Pancreas (tissue), 10 donors: ENCODE measurements around the gene SYF2. TPM values are rescaled to one million over a fixed set of nuclear protein-coding genes. Genes with fewer than 3 reads are reported as not detected.

ENCODE experiments used
- ATAC-seq, 4 donors: fragments of 200-7000 bp; cut with Tn5 transposase; one replicate each; pipeline versions ENCODE4 v1.8.0 to v1.9.1; 2020; ENCODE audit warnings: mild to moderate bottlenecking in 4 of 4, moderate library complexity in 4 of 4
- DNase-seq, 6 donors: peaks; one replicate each; pipeline ENCODE4 v3.0.0-alpha.2; 2020
- FAIRE-seq: peaks from 2 replicates; lab custom pipeline; 2012; peaks lifted over from hg19 to GRCh38; lab: Jason Lieb, UNC
- H3K27ac ChIP-seq, 4 donors: fragments of 200-600 bp; sonication (generic); 1 replicate in 3 of 4; 2 replicates in 1 of 4; pipeline versions ENCODE4 v1.5.0 to v1.8.0; 2020
- H3K27me3 ChIP-seq, 4 donors: fragments of 200-600 bp; one replicate each; pipeline ENCODE4 v1.8.0; 2021
- H3K36me3 ChIP-seq, 3 donors: fragments of 200-600 bp; sonication (generic) in 1 of 3; one replicate each; pipeline versions ENCODE4 v1.5.0 to v1.8.0; 2020 to 2021
- H3K4me1 ChIP-seq, 3 donors: fragments of 200-600 bp; one replicate each; pipeline ENCODE4 v1.8.0; 2021
- H3K4me3 ChIP-seq, 4 donors: fragments of 200-600 bp; sonication (generic) in 2 of 4; one replicate each; pipeline versions ENCODE4 v1.5.0 to v1.8.0; 2020 to 2021
- H3K9me3 ChIP-seq, 4 donors: fragments of 200-600 bp; one replicate each; pipeline ENCODE4 v1.8.0; 2021
- CTCF ChIP-seq, 4 donors: fragments of 200-600 bp; sonication (generic) in 3 of 4; IDR thresholded peaks; one replicate each; pipeline versions ENCODE4 v1.5.0 to v1.8.0; 2021; ENCODE audit warnings: antibody characterized with exemption in 4 of 4
- WGBS, 2 donors: extraction: QIAGEN DNeasy Blood & Tissue Kit; methylation state at CpG; one replicate each; pipeline ENCODE4 v1.1.7; 2013; 5-methylcytosine and 5-hydroxymethylcytosine counted together
- intact Hi-C, 3 donors: fragments of 100-400 bp; cut with DNase I; formaldehyde crosslinking; loops; one replicate each; pipeline versions ENCODE4 v1.11.1 to v1.14.2; 2022
- polyA plus RNA-seq, 2 donors: library from polyadenylated mRNA; stranded (reverse); fragments of 200-250 nt; gene quantifications; one replicate each; pipeline ENCODE4 v1.2.3, GENCODE V29; 2013
- total RNA-seq, 6 donors: library from RNA; stranded (reverse); fragmentation: NEBNext Ultra II Directional in 4 of 6; extraction: Animal tissue kit (Norgen Biotek cat#: 25700) in 4 of 6; gene quantifications; one replicate each; pipeline versions ENCODE4 v1.2.1 to v1.2.4, GENCODE V29; 2021 to 2023
- donor health status: healthy with polysubstance abuse.
- donor health status: DM: no; HTN: no; CAD: no; lungs with moderate emphysema.
- donor health status: DM: no; HTN: no; CAD: no.
- donor health status: control.
- donor health status: control.
- donor health status: Bipolar disorder and iron deficiency.
- donor health status: DM: yes; HTN: yes; CAD: no.
- donor health status: DM: no; HTN: no; CAD: no.
- donor health status: DM: no; HTN: no; CAD: no.
- donor health status: DM: yes; HTN: yes; CAD: no.

SYF2 gene
- total and polyA plus RNA-seq, 8 donors, result 19.0 to 49.3 (median 22.5) TPM

GRCh38 chr1:25208092-25208491 lies 24.2 kb downstream of the SYF2 start:
- Histone ChIP-seq H3K27ac (no peak overlapping the region), H3K4me3 (no peak overlapping the region), H3K9me3 (no peaks in the 10 kb centered on the region), H3K27me3 (no peaks in the 10 kb centered on the region), H3K4me1 (no peaks in the 10 kb centered on the region), H3K36me3 (no peaks in the 10 kb centered on the region)
- intact Hi-C loops, result no loop called here
- 64 to 78% methylated on average over 1 of the region's 1 CpG for WGBS, 2 donors
- TF ChIP-seq CTCF (IDR thresholded peaks at IDR 0.05), result no peak
- no peak for DNase-seq
- no peak for ATAC-seq
- peak; percentile 66 for FAIRE-seq

- ATAC-seq (no peak), FAIRE-seq (no peak), DNase-seq (no peak)
- no peak for TF ChIP-seq CTCF (IDR thresholded peaks at IDR 0.05)
- Histone ChIP-seq H3K27me3 (no peaks in the 10 kb centered on the region), H3K27ac (no peak overlapping the region), H3K9me3 (no peaks in the 10 kb centered on the region), H3K36me3 (no peaks in the 10 kb centered on the region), H3K4me1 (no peaks in the 10 kb centered on the region), H3K4me3 (no peak overlapping the region)
- intact Hi-C loops, result no loop called here
- 72 to 80% methylated on average over 5 of the region's 5 CpGs for WGBS, 2 donors
Observed at GRCh38 chr1:25206201-25206600, 26.1 kb downstream of the SYF2 start.

- FAIRE-seq (no peak), ATAC-seq (no peak), DNase-seq (no peak)
- H3K27me3 ChIP-seq, result no peaks in the 10 kb centered on the region
- H3K9me3 ChIP-seq, result no peaks in the 10 kb centered on the region
- WGBS, 2 donors, result 65 to 76% methylated on average over 5 of the region's 5 CpGs
- no peaks in the 10 kb centered on the region for H3K36me3 ChIP-seq
- no peaks in the 10 kb centered on the region for H3K4me1 ChIP-seq
- no peak overlapping the region for H3K4me3 ChIP-seq
- intact Hi-C loops, result no loop called here
- no peak overlapping the region for H3K27ac ChIP-seq
- no peak for TF ChIP-seq CTCF (IDR thresholded peaks at IDR 0.05)
Observed at GRCh38 chr1:25205786-25206185, 26.5 kb downstream of the SYF2 start.

GRCh38 chr1:25204797-25205480 lies 27.4 kb downstream of the SYF2 start:
- Histone ChIP-seq H3K27ac (no peak overlapping the region), H3K9me3 (no peaks in the 10 kb centered on the region), H3K4me1 (no peaks in the 10 kb centered on the region), H3K36me3 (no peaks in the 10 kb centered on the region), H3K27me3 (no peaks in the 10 kb centered on the region), H3K4me3 (no peak overlapping the region)
- ATAC-seq (peak; percentile 48 to 83 (median 80)), FAIRE-seq (no peak), DNase-seq (peak in 1 of 6 donors; percentile 18)
- 47 to 50% methylated on average over 9 of the region's 9 CpGs for WGBS, 2 donors
- TF ChIP-seq CTCF (IDR thresholded peaks at IDR 0.05), result peak; percentile 56 to 79 (median 68)
- intact Hi-C loops, result loop anchor here in 1 of 3 donors (5.0 kb wide), 1 partner anchor 358 kb away; no protein-coding TSS in a partner anchor

- no peaks in the 10 kb centered on the region for H3K36me3 ChIP-seq
- FAIRE-seq (no peak), ATAC-seq (no peak), DNase-seq (peak in 1 of 6 donors; percentile 5)
- no peaks in the 10 kb centered on the region for H3K9me3 ChIP-seq
- H3K27me3 ChIP-seq, result no peaks in the 10 kb centered on the region
- H3K4me3 ChIP-seq, result no peak overlapping the region
- H3K4me1 ChIP-seq, result no peaks in the 10 kb centered on the region
- intact Hi-C loops, result loop anchor here in 1 of 3 donors (5.0 kb wide), 1 partner anchor 354 kb away; no protein-coding TSS in a partner anchor
- WGBS, 2 donors, result 68 to 74% methylated on average over 7 of the region's 7 CpGs
- TF ChIP-seq CTCF (IDR thresholded peaks at IDR 0.05), result no peak
- no peak overlapping the region for H3K27ac ChIP-seq
Observed at GRCh38 chr1:25201006-25201405, 31.3 kb downstream of the SYF2 start.
